Astrocyte of the cerebellum (primary cell): ENCODE results near the gene KLHL9.

Source experiments
- DNase-seq: peaks from one replicate; pipeline ENCODE4 v3.0.0-alpha.2; 2011; ENCODE audit warnings: low read depth
- H3K4me3 ChIP-seq: 2 replicates; pipeline ENCODE4 v1.5.1; 2011; ENCODE audit warnings: mild to moderate bottlenecking, low read depth, low read length, moderate library complexity
- in situ Hi-C: cut with HindIII; loops from 2 replicates; pipeline ENCODE4 v1.10.0; 2017; ENCODE audit warnings: low sequenced_read_pairs
- TF ChIP-seq, protein P1 (sequence below): IDR thresholded peaks from 2 replicates; pipeline ENCODE4 v1.5.1; 2012; ENCODE audit warnings: low read length, low read depth, moderate library complexity, mild to moderate bottlenecking; ENCODE audit errors: missing control alignments

Gene KLHL9

DNA sequence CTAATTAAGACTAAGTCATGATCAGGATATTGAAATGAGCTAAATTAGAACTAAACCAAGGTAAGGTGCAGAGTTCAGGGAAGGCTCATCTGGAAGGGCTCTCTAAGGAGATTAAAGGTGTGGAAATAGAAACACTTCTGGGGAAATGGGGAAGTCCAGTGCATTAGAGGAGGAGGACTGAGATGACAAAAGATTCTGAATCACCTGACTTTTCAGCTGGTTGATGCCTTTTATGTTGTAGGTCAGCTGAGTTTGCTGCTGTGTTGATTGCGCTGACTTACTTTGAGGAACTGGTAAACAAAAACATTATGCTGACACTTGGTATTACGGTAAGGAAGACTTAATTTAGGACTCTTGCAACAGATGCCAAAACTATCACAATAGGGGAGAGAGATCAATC lies 53.9 kb downstream of the KLHL9 start:
- H3K4me3 ChIP-seq, result no peak overlapping the region
- TF ChIP-seq, protein P1, sequence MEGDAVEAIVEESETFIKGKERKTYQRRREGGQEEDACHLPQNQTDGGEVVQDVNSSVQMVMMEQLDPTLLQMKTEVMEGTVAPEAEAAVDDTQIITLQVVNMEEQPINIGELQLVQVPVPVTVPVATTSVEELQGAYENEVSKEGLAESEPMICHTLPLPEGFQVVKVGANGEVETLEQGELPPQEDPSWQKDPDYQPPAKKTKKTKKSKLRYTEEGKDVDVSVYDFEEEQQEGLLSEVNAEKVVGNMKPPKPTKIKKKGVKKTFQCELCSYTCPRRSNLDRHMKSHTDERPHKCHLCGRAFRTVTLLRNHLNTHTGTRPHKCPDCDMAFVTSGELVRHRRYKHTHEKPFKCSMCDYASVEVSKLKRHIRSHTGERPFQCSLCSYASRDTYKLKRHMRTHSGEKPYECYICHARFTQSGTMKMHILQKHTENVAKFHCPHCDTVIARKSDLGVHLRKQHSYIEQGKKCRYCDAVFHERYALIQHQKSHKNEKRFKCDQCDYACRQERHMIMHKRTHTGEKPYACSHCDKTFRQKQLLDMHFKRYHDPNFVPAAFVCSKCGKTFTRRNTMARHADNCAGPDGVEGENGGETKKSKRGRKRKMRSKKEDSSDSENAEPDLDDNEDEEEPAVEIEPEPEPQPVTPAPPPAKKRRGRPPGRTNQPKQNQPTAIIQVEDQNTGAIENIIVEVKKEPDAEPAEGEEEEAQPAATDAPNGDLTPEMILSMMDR, result no peak
- in situ Hi-C loops, result no loop called here
- no peak for DNase-seq
